ENCODE data around the gene NPHP3. TPM values are rescaled to one million over a fixed set of nuclear protein-coding genes. Genes with fewer than 3 reads are reported as not detected.

NPHP3 gene
- total and polyA plus RNA-seq, 4 donors: 3.0 to 19.7 (median 6.3) TPM

DNA sequence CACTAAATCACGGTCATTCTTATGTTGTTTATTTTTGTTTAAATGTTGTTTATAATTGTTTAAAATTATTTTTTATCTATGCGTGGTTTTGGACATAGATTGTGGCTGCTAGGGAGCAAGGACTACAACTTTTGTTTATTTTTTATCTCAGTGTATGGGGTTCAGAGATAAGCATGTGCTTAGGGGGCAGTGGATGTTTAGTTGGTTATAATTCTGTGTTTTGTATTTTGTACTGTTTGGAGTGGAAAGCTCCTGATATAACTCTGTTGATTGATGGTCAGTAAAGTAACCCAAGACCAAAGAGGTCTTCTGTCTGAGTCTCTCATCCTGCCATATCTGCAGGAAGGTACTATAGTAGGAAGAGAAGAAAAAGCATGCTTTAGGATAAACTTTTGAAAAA lies 36.5 kb upstream of the NPHP3 start:
- no peaks in the 10 kb centered on the region for H3K9me3 ChIP-seq (ENCODE audit: control insufficient read depth in 4 of 4, low read length in 3 of 4)
- no peak for TF ChIP-seq NR2F2 (IDR thresholded peaks at IDR 0.05)
- TF ChIP-seq FOXA2 (IDR thresholded peaks at IDR 0.05): no peak
- no peak for TF ChIP-seq SP1 (IDR thresholded peaks at IDR 0.05)
- TF ChIP-seq, protein P1, sequence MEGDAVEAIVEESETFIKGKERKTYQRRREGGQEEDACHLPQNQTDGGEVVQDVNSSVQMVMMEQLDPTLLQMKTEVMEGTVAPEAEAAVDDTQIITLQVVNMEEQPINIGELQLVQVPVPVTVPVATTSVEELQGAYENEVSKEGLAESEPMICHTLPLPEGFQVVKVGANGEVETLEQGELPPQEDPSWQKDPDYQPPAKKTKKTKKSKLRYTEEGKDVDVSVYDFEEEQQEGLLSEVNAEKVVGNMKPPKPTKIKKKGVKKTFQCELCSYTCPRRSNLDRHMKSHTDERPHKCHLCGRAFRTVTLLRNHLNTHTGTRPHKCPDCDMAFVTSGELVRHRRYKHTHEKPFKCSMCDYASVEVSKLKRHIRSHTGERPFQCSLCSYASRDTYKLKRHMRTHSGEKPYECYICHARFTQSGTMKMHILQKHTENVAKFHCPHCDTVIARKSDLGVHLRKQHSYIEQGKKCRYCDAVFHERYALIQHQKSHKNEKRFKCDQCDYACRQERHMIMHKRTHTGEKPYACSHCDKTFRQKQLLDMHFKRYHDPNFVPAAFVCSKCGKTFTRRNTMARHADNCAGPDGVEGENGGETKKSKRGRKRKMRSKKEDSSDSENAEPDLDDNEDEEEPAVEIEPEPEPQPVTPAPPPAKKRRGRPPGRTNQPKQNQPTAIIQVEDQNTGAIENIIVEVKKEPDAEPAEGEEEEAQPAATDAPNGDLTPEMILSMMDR (IDR thresholded peaks at IDR 0.05; ENCODE audit: low read depth, low read length, missing input control): no peak
- no peak for TF ChIP-seq TAF1 (conservative IDR thresholded peaks at IDR 0.05)
- no peak for DNase-seq (ENCODE audit: low spot score)
- H3K27ac ChIP-seq (ENCODE audit: low read depth in 1 of 2, low read length in 2 of 2): no peak overlapping the region
- no peaks in the 10 kb centered on the region for H3K36me3 ChIP-seq (ENCODE audit: control insufficient read depth in 4 of 4, insufficient read depth in 3 of 4, low read depth in 1 of 4, low read length in 3 of 4)
- H3K9ac ChIP-seq (ENCODE audit: low read depth in 1 of 2, low read length in 2 of 2): no peak overlapping the region
- no peaks in the 10 kb centered on the region for H3K4me1 ChIP-seq (ENCODE audit: control insufficient read depth in 4 of 4, insufficient read depth in 4 of 4, low read length in 3 of 4)
- peaks cover 0 to 2% (median 0%) of the 10 kb centered on the region in 4 donors for H3K27me3 ChIP-seq (ENCODE audit: control insufficient read depth in 4 of 4, insufficient read depth in 4 of 4, low read length in 3 of 4)
- no peak overlapping the region for H3K4me3 ChIP-seq (ENCODE audit: low read depth in 1 of 3, low read length in 3 of 3)
- WGBS: 61% methylated on average over 2 of the region's 2 CpGs

DNA sequence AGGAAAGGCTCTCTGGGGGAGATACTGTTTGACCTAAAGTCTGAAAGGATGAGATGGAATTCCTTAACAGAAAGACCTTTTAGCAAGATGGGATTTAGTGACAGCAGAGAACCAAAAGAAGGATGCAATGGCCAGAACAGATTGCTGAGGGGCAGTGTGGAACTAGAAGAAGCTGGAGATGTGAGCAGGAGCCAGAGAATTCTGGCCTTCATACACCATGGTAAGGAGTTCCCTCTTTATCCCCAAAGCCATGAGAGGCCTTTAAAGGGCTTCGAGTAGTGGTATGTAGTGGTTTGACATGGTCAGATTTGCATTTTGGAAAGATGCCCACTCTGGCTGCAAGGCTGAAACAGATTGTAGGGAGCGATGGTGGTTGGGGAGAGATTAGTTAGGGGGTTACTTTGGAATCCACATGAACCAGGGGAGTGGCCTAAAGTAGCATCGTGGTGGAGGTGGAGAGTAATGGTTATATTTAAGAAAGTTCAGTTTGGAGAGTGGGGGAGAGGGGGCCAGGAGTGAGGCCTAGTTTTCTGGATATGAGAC lies 34.0 kb upstream of the NPHP3 start:
- DNase-seq (ENCODE audit: low spot score): no peak
- WGBS: 82% methylated on average over 3 of the region's 3 CpGs
- TF ChIP-seq HNF4A (conservative IDR thresholded peaks at IDR 0.05) (no peak), TAF1 (conservative IDR thresholded peaks at IDR 0.05) (no peak), FOXA1 (IDR thresholded peaks at IDR 0.05) (no peak), GABPA (IDR thresholded peaks at IDR 0.05 in 1 of 2, conservative IDR thresholded peaks at IDR 0.05 in 1 of 2) (no peak), HNF4G (IDR thresholded peaks at IDR 0.05) (no peak), SP1 (IDR thresholded peaks at IDR 0.05) (no peak), EGR1 (IDR thresholded peaks at IDR 0.05; ENCODE audit: low read depth in 2 of 2) (no peak), RXRA (IDR thresholded peaks at IDR 0.05) (no peak), YY1 (IDR thresholded peaks at IDR 0.05) (no peak)
- TF ChIP-seq, protein P2, sequence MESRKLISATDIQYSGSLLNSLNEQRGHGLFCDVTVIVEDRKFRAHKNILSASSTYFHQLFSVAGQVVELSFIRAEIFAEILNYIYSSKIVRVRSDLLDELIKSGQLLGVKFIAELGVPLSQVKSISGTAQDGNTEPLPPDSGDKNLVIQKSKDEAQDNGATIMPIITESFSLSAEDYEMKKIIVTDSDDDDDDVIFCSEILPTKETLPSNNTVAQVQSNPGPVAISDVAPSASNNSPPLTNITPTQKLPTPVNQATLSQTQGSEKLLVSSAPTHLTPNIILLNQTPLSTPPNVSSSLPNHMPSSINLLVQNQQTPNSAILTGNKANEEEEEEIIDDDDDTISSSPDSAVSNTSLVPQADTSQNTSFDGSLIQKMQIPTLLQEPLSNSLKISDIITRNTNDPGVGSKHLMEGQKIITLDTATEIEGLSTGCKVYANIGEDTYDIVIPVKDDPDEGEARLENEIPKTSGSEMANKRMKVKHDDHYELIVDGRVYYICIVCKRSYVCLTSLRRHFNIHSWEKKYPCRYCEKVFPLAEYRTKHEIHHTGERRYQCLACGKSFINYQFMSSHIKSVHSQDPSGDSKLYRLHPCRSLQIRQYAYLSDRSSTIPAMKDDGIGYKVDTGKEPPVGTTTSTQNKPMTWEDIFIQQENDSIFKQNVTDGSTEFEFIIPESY (IDR thresholded peaks at IDR 0.05): no peak
- TF ChIP-seq, protein P3, sequence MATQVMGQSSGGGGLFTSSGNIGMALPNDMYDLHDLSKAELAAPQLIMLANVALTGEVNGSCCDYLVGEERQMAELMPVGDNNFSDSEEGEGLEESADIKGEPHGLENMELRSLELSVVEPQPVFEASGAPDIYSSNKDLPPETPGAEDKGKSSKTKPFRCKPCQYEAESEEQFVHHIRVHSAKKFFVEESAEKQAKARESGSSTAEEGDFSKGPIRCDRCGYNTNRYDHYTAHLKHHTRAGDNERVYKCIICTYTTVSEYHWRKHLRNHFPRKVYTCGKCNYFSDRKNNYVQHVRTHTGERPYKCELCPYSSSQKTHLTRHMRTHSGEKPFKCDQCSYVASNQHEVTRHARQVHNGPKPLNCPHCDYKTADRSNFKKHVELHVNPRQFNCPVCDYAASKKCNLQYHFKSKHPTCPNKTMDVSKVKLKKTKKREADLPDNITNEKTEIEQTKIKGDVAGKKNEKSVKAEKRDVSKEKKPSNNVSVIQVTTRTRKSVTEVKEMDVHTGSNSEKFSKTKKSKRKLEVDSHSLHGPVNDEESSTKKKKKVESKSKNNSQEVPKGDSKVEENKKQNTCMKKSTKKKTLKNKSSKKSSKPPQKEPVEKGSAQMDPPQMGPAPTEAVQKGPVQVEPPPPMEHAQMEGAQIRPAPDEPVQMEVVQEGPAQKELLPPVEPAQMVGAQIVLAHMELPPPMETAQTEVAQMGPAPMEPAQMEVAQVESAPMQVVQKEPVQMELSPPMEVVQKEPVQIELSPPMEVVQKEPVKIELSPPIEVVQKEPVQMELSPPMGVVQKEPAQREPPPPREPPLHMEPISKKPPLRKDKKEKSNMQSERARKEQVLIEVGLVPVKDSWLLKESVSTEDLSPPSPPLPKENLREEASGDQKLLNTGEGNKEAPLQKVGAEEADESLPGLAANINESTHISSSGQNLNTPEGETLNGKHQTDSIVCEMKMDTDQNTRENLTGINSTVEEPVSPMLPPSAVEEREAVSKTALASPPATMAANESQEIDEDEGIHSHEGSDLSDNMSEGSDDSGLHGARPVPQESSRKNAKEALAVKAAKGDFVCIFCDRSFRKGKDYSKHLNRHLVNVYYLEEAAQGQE (IDR thresholded peaks at IDR 0.05): no peak
- peaks cover 0 to 2% (median 0%) of the 10 kb centered on the region in 4 donors for H3K27me3 ChIP-seq (ENCODE audit: control insufficient read depth in 4 of 4, insufficient read depth in 4 of 4, low read length in 3 of 4)
- H3K4me1 ChIP-seq (ENCODE audit: control insufficient read depth in 4 of 4, insufficient read depth in 4 of 4, low read length in 3 of 4): no peaks in the 10 kb centered on the region
- no peaks in the 10 kb centered on the region for H3K36me3 ChIP-seq (ENCODE audit: control insufficient read depth in 4 of 4, insufficient read depth in 3 of 4, low read depth in 1 of 4, low read length in 3 of 4)
- H3K9me3 ChIP-seq (ENCODE audit: control insufficient read depth in 4 of 4, low read length in 3 of 4): no peaks in the 10 kb centered on the region
- no peak overlapping the region for H3K27ac ChIP-seq (ENCODE audit: low read depth in 1 of 2, low read length in 2 of 2)
- no peak overlapping the region for H3K4me3 ChIP-seq (ENCODE audit: low read depth in 1 of 3, low read length in 3 of 3)
- H3K9ac ChIP-seq (ENCODE audit: low read depth in 1 of 2, low read length in 2 of 2): no peak overlapping the region

All from liver (tissue), 9 donors.